Immature natural killer cell (primary cell): ENCODE results near the gene KIF4A. TPM values are rescaled to one million over a fixed set of nuclear protein-coding genes. Genes with fewer than 3 reads are reported as not detected.
"Not testable (repeated sequence)": the region's sequence is repeated elsewhere in the genome, so short reads cannot be mapped to it uniquely, and the experiment has no call there.

Experiments
- DNase-seq, 3 donors: peaks; one replicate each; pipeline ENCODE4 v3.0.0; 2022; ENCODE audit warnings: mixed read lengths in 1 of 3
- H3K27ac Mint-ChIP-seq, 6 donors: one replicate each; pipeline ENCODE4 v1.8.0; 2020; ENCODE audit warnings: mixed read lengths in 6 of 6, mild to moderate bottlenecking in 5 of 6, inconsistent platforms in 4 of 6, moderate library complexity in 3 of 6
- H3K27me3 Mint-ChIP-seq, 3 donors: one replicate each; pipeline ENCODE4 v1.8.0; 2020 to 2021; ENCODE audit warnings: low read depth in 3 of 3, mild to moderate bottlenecking in 3 of 3, mixed read lengths in 3 of 3, moderate library complexity in 3 of 3, inconsistent platforms in 1 of 3
- H3K36me3 Mint-ChIP-seq, 3 donors: one replicate each; pipeline ENCODE4 v1.8.0; 2020; ENCODE audit warnings: mixed read lengths in 3 of 3, inconsistent platforms in 2 of 3, mild to moderate bottlenecking in 2 of 3
- H3K4me1 Mint-ChIP-seq, 2 donors: one replicate each; pipeline ENCODE4 v1.8.0; 2020; ENCODE audit warnings: inconsistent platforms in 2 of 2, mild to moderate bottlenecking in 2 of 2, mixed read lengths in 2 of 2, moderate library complexity in 1 of 2
- H3K4me3 Mint-ChIP-seq, 5 donors: one replicate each; pipeline ENCODE4 v1.8.0; 2020; ENCODE audit warnings: mild to moderate bottlenecking in 5 of 5, mixed read lengths in 5 of 5, inconsistent platforms in 3 of 5, moderate library complexity in 3 of 5
- H3K9me3 Mint-ChIP-seq, 6 donors: one replicate each; pipeline ENCODE4 v1.8.0; 2020; ENCODE audit warnings: mild to moderate bottlenecking in 6 of 6, mixed read lengths in 6 of 6, inconsistent platforms in 4 of 6, moderate library complexity in 3 of 6
- polyA plus RNA-seq, 3 donors: library from polyadenylated mRNA; unstranded; fragments of 300-500 nt; fragmentation: Illumina TruSeq; gene quantifications; one replicate each; pipeline ENCODE4 v1.2.3, GENCODE V29; 2021

Gene KIF4A
- polyA plus RNA-seq, 3 donors from 2014 or later: 1.0 TPM; not detected in 2

- no peak for DNase-seq
- H3K27me3 Mint-ChIP-seq: peaks cover 0 to 3% (median 0%) of the 10 kb centered on the region in 3 donors
- no peaks in the 10 kb centered on the region for H3K4me1 Mint-ChIP-seq
- H3K4me3 Mint-ChIP-seq: no peak overlapping the region
- H3K27ac Mint-ChIP-seq: no peak overlapping the region
- H3K9me3 Mint-ChIP-seq: no peaks in the 10 kb centered on the region
- peaks cover 0 to 4% (median 0%) of the 10 kb centered on the region in 3 donors for H3K36me3 Mint-ChIP-seq
These were observed 96.3 kb downstream of the KIF4A start for GRCh38 chrX:70386235-70386634.

- DNase-seq: peak; percentile 62 to 70 (median 64)
- peak overlapping the region; percentile 92 to 96 (median 94) for H3K27ac Mint-ChIP-seq
- peaks cover 0 to 8% (median 2%) of the 10 kb centered on the region in 3 donors for H3K27me3 Mint-ChIP-seq
- no peaks in the 10 kb centered on the region for H3K9me3 Mint-ChIP-seq
- no peaks in the 10 kb centered on the region for H3K36me3 Mint-ChIP-seq
- H3K4me1 Mint-ChIP-seq: peaks cover 13 to 14% of the 10 kb centered on the region in 2 donors
- H3K4me3 Mint-ChIP-seq: peak overlapping the region; percentile 47 to 78 (median 55)
These were observed 109.0 kb downstream of the KIF4A start for GRCh38 chrX:70398899-70399298.

- not testable (repeated sequence) for H3K4me3 Mint-ChIP-seq, H3K9me3 Mint-ChIP-seq, H3K36me3 Mint-ChIP-seq, DNase-seq
- Mint-ChIP-seq H3K4me1 (peaks cover 13 to 14% of the 10 kb centered on the region in 2 donors), H3K27ac (peak overlapping the region in 2 of 6 donors; percentile 2 to 6), H3K27me3 (peaks cover 0 to 12% (median 2%) of the 10 kb centered on the region in 3 donors)
These were observed 110.3 kb downstream of the KIF4A start for GRCh38 chrX:70400181-70400580.

GRCh38 chrX:70402721-70403120, 112.8 kb downstream of the KIF4A start:
- no peak overlapping the region for H3K27ac Mint-ChIP-seq
- H3K4me1 Mint-ChIP-seq: peaks cover 13 to 14% of the 10 kb centered on the region in 2 donors
- H3K9me3 Mint-ChIP-seq: no peaks in the 10 kb centered on the region
- DNase-seq: no peak
- peaks cover 0 to 9% (median 0%) of the 10 kb centered on the region in 3 donors for H3K27me3 Mint-ChIP-seq
- H3K4me3 Mint-ChIP-seq: no peak overlapping the region
- H3K36me3 Mint-ChIP-seq: no peaks in the 10 kb centered on the region

DNA sequence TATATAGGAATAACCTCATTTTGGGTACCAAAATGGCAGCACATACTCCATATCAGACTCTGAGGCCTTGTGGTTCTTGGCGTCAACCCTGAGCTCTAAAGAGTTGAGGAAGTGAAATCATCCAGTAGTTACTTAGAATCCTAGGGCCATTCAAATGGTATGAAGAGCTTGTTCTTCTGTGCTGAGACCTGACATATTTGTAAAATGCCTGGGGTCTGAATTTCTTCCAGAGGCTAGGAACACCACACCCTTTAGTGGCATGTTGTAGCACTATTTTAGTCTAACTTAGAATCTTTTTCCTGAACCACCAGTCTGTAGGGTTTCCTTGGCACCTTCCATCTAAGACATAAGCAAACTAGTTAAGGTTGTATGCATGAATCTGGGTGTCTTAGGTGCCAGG, 115.1 kb downstream of the KIF4A start:
- Mint-ChIP-seq H3K27ac (no peak overlapping the region), H3K36me3 (no peaks in the 10 kb centered on the region), H3K9me3 (no peaks in the 10 kb centered on the region), H3K4me3 (no peak overlapping the region), H3K4me1 (no peaks in the 10 kb centered on the region), H3K27me3 (peaks cover 0 to 4% (median 0%) of the 10 kb centered on the region in 3 donors)
- no peak for DNase-seq

GRCh38 chrX:70410921-70411320, 121.0 kb downstream of the KIF4A start:
- H3K4me1 Mint-ChIP-seq: no peaks in the 10 kb centered on the region
- no peaks in the 10 kb centered on the region for H3K27me3 Mint-ChIP-seq
- no peak overlapping the region for H3K4me3 Mint-ChIP-seq
- H3K9me3 Mint-ChIP-seq: no peaks in the 10 kb centered on the region
- H3K27ac Mint-ChIP-seq: no peak overlapping the region
- H3K36me3 Mint-ChIP-seq: no peaks in the 10 kb centered on the region
- DNase-seq: no peak

- H3K9me3 Mint-ChIP-seq: no peaks in the 10 kb centered on the region
- no peaks in the 10 kb centered on the region for H3K36me3 Mint-ChIP-seq
- no peaks in the 10 kb centered on the region for H3K4me1 Mint-ChIP-seq
- no peak overlapping the region for H3K4me3 Mint-ChIP-seq
- no peak for DNase-seq
- no peak overlapping the region for H3K27ac Mint-ChIP-seq
- no peaks in the 10 kb centered on the region for H3K27me3 Mint-ChIP-seq
These were observed 121.6 kb downstream of the KIF4A start for GRCh38 chrX:70411475-70411874.

DNA sequence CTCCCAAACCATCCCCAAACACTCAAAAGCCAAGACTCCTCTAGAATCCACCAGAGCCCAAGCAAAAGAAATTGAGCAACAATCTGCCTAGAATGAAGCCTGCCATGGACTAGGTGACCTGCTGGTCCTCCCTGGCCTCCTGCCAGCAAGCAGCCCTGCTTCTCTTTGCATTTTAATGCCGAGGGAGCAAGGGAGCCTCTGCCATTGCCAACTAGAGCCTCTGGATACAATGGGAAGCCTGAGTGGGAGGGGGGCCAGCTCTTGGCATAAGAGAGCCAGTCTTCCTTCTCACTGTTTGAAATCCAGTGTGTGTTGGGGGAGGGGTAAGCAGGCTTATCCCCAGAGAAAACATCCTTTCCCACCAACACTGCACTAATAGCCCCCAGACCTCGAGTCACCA, 131.7 kb downstream of the KIF4A start:
- Mint-ChIP-seq H3K27me3 (peaks cover 0 to 5% (median 4%) of the 10 kb centered on the region in 3 donors), H3K27ac (no peak overlapping the region), H3K4me1 (no peaks in the 10 kb centered on the region), H3K9me3 (no peaks in the 10 kb centered on the region), H3K36me3 (no peaks in the 10 kb centered on the region), H3K4me3 (no peak overlapping the region)
- no peak for DNase-seq

DNA sequence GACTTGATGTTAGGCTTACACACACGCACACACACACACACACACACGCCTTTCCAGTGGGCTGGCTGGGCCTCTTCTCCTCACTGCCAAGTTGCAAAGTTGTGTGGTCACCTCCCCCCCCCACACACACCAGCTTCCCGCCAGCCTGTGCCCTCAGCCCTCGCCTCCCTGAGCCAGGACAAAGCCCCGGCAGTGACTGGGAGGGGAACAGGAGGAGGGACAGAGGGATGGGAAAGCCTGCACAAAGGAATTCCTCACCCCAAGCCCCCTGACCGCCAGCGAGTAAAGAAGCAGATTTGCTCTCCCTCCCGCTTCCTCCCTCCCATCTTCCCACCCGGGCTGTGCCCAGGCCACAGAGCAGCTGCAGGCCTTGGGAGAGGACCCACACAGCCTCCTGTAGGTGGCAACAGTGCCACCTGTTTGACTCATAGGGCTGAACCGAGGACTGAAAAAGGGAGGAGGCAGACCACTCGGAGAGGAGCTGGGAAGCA, 133.0 kb downstream of the KIF4A start, which contains the start of gene GDPD2:
TSS of gene GDPD2 (plus strand) at position 464 of the 491 bp plus-strand sequence. CDS start 1,671 bp downstream, outside the sequence.
- no peaks in the 10 kb centered on the region for H3K36me3 Mint-ChIP-seq
- no peak within 1 kb of the TSS for H3K27ac Mint-ChIP-seq
- no peak within 1 kb of the TSS for H3K4me3 Mint-ChIP-seq
- no peak for DNase-seq
- H3K9me3 Mint-ChIP-seq: no peaks in the 10 kb centered on the region
- no peaks in the 10 kb centered on the region for H3K4me1 Mint-ChIP-seq
- H3K27me3 Mint-ChIP-seq: peaks cover 0 to 6% (median 3%) of the 10 kb centered on the region in 3 donors

DNA sequence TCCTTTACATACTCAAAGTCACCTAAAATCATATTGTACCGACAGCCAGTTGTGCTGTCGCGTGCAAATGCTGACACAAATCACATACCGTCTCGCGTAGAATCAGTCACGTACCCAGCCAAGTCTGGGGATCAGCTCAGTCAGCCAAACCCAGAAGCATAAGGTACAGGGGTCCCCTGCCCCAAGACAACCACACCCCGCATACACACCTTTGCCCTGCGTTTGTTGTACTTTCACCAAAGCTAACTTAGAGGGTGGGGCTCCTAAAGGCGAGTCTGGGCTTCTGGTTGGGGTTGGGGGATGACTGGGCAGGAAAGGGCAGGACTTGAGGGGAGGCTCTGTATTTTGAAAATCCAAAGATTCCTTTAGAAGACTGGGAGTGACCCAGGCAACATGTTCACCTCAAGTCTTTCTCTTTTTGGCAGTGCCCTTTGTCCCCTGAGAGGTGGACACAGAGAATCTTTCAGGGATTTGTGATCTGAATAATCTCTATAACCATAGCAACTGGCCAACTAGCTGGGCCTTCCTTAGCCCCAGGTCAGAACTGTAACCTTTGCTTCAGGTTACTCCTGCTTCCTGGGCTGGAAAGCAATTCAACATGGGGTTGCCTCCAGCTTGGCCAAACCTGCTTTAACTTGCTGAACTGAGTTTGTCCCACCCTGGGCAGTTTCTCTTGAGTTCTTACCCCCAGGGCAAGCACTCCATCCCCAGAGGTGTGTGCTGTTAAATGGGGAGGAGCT, 134.2 kb downstream of the KIF4A start:
- H3K27ac Mint-ChIP-seq: no peak overlapping the region
- no peaks in the 10 kb centered on the region for H3K36me3 Mint-ChIP-seq
- H3K4me1 Mint-ChIP-seq: no peaks in the 10 kb centered on the region
- peaks cover 0 to 6% (median 0%) of the 10 kb centered on the region in 3 donors for H3K27me3 Mint-ChIP-seq
- no peaks in the 10 kb centered on the region for H3K9me3 Mint-ChIP-seq
- H3K4me3 Mint-ChIP-seq: no peak overlapping the region
- no peak for DNase-seq

- H3K4me3 Mint-ChIP-seq: no peak overlapping the region
- no peaks in the 10 kb centered on the region for H3K36me3 Mint-ChIP-seq
- no peak overlapping the region for H3K27ac Mint-ChIP-seq
- DNase-seq: no peak
- H3K27me3 Mint-ChIP-seq: peaks cover 0 to 6% (median 0%) of the 10 kb centered on the region in 3 donors
- no peaks in the 10 kb centered on the region for H3K4me1 Mint-ChIP-seq
- H3K9me3 Mint-ChIP-seq: no peaks in the 10 kb centered on the region
These were observed 134.9 kb downstream of the KIF4A start for GRCh38 chrX:70424801-70425200.

DNA sequence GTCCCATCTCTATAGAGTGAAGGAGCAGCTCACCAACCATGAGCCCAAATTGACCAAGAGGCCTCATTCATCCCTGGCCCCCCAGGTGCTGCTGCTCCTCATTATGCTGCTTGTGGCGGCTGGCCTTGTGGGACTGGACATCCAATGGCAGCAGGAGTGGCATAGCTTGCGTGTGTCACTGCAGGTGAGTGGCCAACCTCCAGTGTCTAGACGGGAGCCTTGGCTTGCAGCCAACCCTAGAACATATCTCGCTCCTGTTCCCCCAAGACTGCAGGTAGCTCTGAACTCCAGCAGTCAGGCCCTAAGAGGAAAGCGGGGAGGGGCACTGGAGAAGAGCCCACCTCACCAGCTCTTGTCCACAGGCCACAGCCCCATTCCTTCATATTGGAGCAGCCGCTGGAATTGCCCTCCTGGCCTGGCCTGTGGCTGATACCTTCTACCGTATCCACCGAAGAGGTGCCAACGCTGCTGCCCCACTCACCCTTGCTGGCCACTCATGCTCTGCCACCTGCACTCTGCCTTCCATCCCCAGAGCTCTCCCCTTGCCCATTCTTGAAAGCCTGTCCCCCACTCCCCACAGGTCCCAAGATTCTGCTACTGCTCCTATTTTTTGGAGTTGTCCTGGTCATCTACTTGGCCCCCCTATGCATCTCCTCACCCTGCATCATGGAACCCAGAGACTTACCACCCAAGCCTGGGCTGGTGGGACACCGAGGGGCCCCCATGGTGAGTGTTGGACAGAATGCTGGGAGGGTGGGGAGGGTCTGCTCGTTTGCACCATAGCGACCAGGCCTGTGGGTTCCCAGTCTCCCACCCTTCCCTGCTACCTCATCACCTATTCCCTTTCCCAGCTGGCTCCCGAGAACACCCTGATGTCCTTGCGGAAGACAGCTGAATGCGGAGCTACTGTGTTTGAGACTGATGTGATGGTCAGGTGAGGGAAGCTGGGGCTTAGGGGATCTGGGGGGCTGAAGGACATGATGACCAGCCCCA, 136.7 kb downstream of the KIF4A start:
- H3K4me1 Mint-ChIP-seq: no peaks in the 10 kb centered on the region
- no peaks in the 10 kb centered on the region for H3K36me3 Mint-ChIP-seq
- H3K27ac Mint-ChIP-seq: no peak overlapping the region

DNA sequence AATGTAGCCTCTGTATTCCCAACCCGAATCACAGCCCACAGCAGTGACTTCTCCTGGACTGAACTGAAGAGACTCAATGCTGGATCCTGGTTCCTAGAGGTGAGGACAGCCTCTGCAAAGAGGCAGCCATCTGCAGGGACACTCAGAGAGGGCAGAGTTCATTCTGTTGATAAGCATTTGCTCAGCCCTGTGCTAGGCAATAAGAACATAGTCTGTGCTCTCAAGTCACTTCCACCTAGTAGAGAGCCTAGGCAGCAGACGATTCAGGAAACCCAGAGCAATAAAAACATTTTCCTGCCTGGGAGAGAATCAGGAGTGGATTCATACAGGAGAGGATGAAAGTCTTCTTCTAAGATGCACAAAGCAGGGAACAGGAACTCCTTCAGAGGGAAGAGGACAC, 137.5 kb downstream of the KIF4A start:
- peaks cover 0 to 1% (median 0%) of the 10 kb centered on the region in 6 donors for H3K9me3 Mint-ChIP-seq
- peaks cover 0 to 3% (median 0%) of the 10 kb centered on the region in 3 donors for H3K27me3 Mint-ChIP-seq
- H3K4me3 Mint-ChIP-seq: no peak overlapping the region
- H3K27ac Mint-ChIP-seq: no peak overlapping the region
- no peaks in the 10 kb centered on the region for H3K4me1 Mint-ChIP-seq
- no peaks in the 10 kb centered on the region for H3K36me3 Mint-ChIP-seq
- no peak for DNase-seq

More for the DNA sequence above, 136.7 kb downstream of the KIF4A start:
- peaks cover 0 to 1% (median 0%) of the 10 kb centered on the region in 6 donors for H3K9me3 Mint-ChIP-seq
- no peak for DNase-seq
- H3K4me3 Mint-ChIP-seq: no peak overlapping the region
- H3K27me3 Mint-ChIP-seq: peaks cover 0 to 5% (median 0%) of the 10 kb centered on the region in 3 donors
